ENCODE results near the gene CUL5.

The CUL5 gene

GRCh38 chr11:108084811-108085210 lies 76.1 kb downstream of the CUL5 start:
- peak; percentile 25 for FAIRE-seq
- TF ChIP-seq CTCF (IDR thresholded peaks at IDR 0.05; ENCODE audit: insufficient read depth, missing control alignments): no peak
- DNase-seq (ENCODE audit: insufficient read length, low spot score): no peak

GRCh38 chr11:108085672-108086071 lies 77.0 kb downstream of the CUL5 start:
- no peak for TF ChIP-seq CTCF (IDR thresholded peaks at IDR 0.05; ENCODE audit: insufficient read depth, missing control alignments)
- no peak for FAIRE-seq
- no peak for DNase-seq (ENCODE audit: insufficient read length, low spot score)

- DNase-seq (ENCODE audit: insufficient read length, low spot score) (no peak), FAIRE-seq (no peak)
- TF ChIP-seq CTCF (IDR thresholded peaks at IDR 0.05; ENCODE audit: insufficient read depth, missing control alignments): no peak
Measured at GRCh38 chr11:108092134-108092533, 83.4 kb downstream of the CUL5 start.

DNA sequence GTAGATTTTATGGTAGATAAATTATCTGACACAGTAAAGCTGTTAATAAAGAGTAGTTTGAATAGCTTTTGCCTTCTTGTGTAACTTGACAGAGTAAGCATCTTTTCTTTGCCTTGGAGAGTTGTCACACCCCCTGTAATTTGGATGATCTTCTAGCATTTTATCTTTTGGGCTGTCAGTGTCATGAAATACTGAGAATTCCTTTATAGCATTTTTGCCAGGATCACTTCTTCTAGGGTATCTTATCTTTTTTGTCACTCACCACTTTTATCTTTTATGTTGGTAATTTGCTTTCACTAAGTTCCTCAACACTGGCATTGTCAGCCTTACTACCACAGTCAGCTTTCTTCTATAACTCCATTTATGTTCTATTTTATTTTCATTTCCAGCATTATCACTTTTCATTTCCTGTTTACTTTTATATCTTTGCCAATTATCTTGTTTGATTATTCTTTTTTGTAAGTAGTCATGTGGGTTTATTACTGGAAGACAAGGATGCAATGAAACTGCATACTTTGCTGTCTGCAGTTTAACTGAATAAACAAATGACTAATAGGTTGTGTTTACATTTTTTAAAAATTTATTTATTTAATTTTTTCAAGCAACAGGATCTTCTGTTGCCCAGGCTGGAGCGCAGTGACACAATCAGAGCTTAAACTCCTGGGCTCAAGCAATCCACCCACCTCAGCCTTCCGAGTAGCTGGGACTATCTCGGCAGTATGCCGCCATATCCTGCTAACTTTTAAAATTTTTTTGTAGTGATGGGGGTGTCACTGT lies 84.6 kb downstream of the CUL5 start:
- DNase-seq (ENCODE audit: insufficient read length, low spot score): no peak
- no peak for TF ChIP-seq CTCF (IDR thresholded peaks at IDR 0.05; ENCODE audit: insufficient read depth, missing control alignments)
- FAIRE-seq: no peak

GRCh38 chr11:108097179-108097578 lies 88.5 kb downstream of the CUL5 start:
- DNase-seq (ENCODE audit: insufficient read length, low spot score): no peak
- no peak for TF ChIP-seq CTCF (IDR thresholded peaks at IDR 0.05; ENCODE audit: insufficient read depth, missing control alignments)
- no peak for FAIRE-seq

GRCh38 chr11:108101090-108101775 lies 92.5 kb downstream of the CUL5 start:
- TF ChIP-seq CTCF (IDR thresholded peaks at IDR 0.05; ENCODE audit: insufficient read depth, missing control alignments): no peak
- FAIRE-seq (no peak), DNase-seq (ENCODE audit: insufficient read length, low spot score) (no peak)

- no peak for FAIRE-seq
- DNase-seq (ENCODE audit: insufficient read length, low spot score): no peak
- no peak for TF ChIP-seq CTCF (IDR thresholded peaks at IDR 0.05; ENCODE audit: insufficient read depth, missing control alignments)
Measured at GRCh38 chr11:108111126-108111525, 102.4 kb downstream of the CUL5 start.
